Measurements from ENCODE around the gene ERRFI1.

DNA sequence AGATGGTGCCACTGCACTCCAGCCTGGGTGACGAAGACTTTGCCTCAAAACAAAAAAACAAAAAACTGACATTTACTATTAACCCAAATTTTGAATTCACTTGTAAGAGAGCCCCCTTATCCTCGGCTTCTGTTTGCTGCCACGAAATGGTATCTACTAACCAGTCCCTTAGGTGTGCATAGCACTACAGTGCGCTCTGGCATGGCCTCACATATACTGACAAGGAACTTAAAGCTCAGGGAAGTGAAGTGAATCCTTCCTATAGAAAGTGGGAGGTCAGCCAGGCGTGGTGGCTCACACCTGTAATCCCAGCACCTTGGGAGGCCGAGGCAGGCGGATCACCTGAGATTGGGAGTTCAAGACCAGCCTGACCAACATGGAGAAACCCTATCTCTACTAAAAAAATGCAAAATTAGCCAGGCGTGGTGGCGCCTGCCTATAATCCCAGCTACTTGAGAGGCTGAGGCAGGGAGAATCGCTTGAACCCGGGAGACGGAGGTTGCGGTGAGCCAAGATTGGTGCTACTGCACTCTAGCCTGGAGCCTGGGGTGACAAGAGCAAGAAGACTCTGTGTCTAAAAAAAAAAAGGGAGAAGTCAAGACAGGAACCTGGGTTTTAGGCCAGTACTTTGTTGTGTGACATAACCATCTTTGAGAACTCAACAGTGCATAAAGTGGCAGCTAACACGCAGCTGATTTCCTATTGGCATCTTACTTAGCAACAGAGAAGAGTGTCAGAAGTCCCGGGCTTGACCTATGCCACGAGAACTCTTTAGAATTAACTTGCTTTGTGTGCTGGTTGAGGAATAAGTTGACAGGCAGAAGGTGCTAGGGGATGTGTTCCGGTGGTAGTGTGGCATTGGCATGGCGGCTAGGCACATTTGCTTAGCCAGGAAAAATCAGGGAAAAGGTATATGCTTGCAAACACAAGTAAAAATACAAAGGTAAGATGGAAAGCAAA, 16.8 kb downstream of the ERRFI1 start:
- TF ChIP-seq, protein P1, sequence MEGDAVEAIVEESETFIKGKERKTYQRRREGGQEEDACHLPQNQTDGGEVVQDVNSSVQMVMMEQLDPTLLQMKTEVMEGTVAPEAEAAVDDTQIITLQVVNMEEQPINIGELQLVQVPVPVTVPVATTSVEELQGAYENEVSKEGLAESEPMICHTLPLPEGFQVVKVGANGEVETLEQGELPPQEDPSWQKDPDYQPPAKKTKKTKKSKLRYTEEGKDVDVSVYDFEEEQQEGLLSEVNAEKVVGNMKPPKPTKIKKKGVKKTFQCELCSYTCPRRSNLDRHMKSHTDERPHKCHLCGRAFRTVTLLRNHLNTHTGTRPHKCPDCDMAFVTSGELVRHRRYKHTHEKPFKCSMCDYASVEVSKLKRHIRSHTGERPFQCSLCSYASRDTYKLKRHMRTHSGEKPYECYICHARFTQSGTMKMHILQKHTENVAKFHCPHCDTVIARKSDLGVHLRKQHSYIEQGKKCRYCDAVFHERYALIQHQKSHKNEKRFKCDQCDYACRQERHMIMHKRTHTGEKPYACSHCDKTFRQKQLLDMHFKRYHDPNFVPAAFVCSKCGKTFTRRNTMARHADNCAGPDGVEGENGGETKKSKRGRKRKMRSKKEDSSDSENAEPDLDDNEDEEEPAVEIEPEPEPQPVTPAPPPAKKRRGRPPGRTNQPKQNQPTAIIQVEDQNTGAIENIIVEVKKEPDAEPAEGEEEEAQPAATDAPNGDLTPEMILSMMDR (IDR thresholded peaks at IDR 0.05) = no peak
- TF ChIP-seq EZH2phosphoT487 (IDR thresholded peaks at IDR 0.05) = no peak
- no peak for TF ChIP-seq EZH2 (IDR thresholded peaks at IDR 0.05)
